COLO668 (cell line): ENCODE data around the gene NDUFB2.
A peak's percentile ranks its signal among the peaks of the same experiment; 100 is the strongest.
"Not testable (repeated sequence)": the region's sequence is repeated elsewhere in the genome, so short reads cannot be mapped to it uniquely, and the experiment has no call there.

ENCODE experiments used
- DNase-seq: peaks from one replicate; lab custom pipeline; 2025; ENCODE audit not compliant: unreplicated experiment; lab: John Stamatoyannopoulos, UW

Gene NDUFB2

DNA sequence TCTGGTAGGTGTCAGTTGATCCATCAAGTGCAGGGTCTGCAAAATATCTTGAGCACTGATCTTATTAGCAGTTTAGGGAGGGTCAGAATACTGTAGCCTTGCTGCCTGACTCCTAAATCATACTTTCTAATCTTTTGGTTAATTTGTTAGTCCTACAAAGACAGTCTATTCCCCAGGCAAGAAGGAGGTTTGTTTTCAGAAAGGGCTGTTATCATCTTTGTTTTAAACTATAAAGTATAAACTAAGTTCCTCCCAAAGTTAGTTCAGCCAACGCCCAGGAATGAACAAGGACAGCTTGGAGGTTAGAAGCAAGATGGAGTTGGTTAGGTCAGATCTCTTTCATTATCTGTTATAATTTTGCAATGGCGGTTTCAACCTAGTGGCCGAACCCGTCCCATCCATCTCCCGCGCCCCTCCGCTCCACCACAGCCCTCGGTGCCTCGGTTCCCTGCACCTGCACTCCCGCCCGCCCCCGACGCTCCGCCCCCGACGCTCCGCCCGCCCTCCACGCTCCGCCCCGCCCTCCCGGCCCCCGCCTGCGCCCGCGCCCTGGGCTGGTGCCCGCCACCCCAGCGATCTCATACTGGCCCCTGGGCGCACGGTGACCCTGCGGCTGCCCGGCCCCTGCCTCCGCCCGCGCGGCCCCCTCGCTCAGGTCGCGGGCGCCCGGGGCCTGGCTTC is 24.0 kb upstream of the NDUFB2 start, which contains the start of gene ADCK2:
ADCK2 (plus strand) TSS at position 564 of the 681 bp plus-strand sequence. CDS start 386 bp downstream, outside the sequence.
- DNase-seq, result peak; percentile 79

DNA sequence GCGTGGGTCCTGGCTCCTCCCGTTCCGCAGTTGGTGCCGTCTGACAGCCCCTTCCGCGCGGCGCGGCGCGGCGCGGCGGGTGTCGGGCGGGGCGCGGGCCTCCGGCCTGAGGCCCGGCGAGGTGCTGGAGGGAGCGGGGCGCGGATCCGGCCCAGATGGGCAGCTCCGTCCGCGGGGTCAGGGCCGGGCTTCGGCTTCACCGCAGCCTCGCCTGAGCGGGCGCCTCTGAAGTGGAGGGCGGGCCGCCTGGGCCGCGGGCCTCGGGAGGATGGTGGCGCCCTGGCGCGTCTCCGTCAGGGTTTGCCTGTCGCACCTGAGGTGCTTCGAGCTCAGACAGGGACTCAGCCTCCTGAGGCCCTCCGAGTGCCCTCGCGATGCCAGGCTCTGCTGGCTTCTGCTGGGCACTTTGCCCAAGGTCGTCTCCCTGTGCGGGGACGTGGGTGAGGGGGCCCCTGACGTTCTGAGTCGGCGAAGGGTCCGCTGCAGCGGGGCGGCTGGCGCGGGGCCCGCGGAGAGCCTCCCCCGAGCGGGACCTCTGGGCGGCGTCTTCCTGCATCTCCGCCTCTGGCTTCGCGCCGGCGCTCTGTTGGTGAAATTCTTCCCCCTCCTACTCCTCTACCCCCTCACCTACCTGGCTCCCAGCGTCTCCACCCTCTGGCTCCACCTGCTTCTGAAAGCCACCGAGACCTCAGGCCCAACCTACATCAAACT is 23.3 kb upstream of the NDUFB2 start:
- DNase-seq, result peak; percentile 77

DNA sequence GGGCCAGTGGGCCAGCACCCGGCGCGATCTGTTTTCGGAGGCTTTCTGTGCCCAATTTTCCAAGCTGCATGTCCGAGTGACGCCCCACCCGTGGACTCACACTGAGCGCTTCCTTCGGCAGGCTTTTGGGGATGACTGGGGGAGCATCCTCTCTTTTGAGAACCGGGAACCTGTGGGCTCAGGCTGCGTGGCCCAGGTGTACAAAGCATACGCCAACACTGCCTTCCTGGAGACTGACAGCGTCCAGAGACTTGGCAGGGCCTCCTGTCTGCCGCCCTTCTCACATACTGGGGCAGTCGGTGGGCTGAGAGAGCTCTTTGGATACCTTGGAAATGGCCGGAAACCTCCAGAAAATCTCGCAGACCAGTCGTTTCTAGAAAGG is 22.7 kb upstream of the NDUFB2 start:
- DNase-seq, result peak; percentile 56

DNA sequence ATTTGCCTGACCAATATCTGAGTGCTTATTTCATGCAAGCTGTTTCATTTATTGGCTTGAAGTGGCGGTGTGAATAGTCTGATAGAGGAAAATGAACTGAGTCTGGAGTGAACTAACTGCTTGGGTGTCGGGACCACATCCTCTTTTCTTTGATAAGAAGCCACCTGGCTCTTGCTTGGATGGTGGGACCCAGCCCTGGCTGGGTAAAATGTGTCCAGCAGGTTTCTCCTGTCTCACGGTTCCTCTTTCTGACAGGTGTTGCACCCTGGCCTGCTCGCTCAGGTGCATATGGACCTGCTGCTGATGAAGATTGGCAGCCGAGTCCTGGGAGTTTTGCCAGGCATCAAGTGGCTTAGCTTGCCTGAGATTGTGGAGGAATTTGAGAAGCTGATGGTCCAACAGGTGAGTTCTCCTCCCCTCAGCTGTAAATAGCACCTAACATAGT is 22.1 kb upstream of the NDUFB2 start:
- peak; percentile 51 for DNase-seq

DNA sequence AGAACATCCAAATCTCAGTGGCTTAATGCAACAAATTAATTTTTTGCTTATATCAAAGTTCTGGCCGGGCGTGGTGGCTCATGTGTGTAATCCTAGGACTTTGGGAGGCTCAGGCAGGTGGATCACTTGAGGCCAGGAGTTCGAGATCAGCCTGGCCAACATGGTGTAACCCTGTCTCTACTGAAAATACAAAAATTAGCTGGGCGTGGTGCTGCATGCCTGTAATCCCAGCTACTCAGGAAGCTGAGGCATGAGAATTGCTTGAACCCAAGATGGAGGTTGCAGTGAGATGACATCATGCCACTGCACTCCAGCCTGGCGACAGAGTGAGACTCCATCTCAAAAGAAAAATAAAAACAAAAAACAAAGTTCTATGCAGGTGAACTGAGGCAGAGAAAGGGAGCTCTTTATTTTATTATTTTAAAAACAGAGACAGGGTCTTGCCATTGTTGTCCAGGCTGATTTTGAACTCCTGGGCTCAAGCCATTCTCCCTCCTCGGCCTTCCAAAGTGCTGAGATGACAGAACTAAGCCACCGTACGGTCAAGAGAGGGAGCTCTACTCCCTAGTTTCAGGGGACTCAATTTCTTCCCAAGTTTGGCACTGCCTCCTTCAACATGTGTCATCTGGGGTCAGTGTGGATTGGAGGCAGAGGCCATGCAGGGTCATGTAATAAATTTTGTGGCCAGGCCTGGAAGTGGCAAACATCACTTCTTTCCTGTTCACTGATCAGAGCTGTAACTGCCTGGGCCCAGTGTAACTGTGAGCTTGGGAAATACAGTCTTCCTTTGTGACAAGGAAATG is 21.4 kb upstream of the NDUFB2 start:
- no peak for DNase-seq

DNA sequence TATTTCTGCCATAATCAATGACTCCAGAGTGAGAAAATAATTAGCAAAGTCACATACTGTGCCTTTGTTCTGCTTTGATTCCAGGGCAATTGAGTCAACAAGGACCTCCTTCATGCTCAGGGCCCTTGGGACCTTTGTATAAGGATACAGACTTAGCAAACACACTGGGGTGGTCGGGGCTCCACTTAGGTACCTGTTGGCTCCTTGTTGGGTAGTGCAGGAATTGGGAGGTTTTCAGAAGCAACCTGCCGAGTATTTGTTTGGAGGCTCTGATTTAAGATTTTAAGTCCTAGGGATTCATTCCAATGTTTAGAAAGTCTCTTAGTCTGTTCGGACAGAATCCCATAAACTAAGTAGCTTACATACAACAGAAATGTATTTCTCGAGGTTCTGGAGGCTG is 20.8 kb upstream of the NDUFB2 start:
- no peak for DNase-seq

DNA sequence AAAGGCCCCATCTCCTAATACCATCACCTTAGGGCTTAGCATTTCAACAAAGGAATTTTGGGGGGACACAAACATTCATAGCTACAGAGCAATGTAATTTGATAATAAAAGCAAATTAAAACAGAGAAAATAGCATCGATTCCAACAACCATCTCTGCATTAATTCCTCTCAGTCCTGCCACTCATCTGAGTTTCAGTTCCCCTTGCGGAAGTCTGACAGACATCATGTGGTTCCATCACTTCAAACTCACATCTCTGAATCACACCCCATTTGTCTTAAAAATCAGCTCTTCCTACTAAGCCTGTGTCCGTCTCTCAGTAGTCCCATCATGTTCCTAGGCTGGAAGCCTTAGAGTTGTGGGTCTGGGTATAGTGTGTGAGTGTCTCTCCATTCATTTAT is 20.2 kb upstream of the NDUFB2 start:
- no peak for DNase-seq

DNA sequence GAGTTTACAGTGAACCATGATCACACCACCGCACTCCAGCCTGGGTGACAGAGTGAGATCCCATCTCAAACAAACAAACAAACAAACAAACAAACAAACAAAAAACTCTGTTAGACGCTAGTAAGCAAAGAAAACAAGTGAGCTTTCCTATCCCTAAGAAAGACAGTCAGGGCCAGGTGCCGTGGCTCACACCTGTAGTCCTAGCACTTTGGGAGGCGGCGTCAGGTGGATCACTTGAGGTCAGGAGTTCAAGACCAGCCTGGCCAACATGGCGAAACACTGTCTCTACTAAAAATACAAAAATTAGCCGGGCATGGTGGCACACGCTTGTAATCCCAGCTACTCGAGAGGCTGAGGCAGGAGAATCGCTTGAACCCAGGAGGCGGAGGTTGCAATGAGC is 19.6 kb upstream of the NDUFB2 start:
- not testable (repeated sequence) for DNase-seq

DNA sequence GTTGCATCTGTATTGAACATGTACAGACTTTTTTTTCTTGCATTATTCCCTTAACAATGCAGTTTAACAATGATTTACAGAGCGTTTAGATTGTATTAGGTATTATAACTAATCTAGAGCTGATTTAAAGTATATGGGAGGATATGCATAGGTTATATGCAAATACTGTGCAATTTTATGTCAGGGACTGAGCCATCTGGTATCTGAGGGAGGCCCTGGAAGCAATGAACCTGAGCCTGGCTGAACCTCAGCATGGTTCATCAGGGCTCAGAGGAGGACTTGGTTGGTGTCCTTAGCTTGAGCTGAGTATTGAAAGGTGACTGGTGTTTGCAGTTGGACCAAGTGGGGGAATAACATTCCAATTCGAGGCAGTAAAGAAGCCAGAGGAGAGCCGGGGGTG is 19.0 kb upstream of the NDUFB2 start:
- no peak for DNase-seq

DNA sequence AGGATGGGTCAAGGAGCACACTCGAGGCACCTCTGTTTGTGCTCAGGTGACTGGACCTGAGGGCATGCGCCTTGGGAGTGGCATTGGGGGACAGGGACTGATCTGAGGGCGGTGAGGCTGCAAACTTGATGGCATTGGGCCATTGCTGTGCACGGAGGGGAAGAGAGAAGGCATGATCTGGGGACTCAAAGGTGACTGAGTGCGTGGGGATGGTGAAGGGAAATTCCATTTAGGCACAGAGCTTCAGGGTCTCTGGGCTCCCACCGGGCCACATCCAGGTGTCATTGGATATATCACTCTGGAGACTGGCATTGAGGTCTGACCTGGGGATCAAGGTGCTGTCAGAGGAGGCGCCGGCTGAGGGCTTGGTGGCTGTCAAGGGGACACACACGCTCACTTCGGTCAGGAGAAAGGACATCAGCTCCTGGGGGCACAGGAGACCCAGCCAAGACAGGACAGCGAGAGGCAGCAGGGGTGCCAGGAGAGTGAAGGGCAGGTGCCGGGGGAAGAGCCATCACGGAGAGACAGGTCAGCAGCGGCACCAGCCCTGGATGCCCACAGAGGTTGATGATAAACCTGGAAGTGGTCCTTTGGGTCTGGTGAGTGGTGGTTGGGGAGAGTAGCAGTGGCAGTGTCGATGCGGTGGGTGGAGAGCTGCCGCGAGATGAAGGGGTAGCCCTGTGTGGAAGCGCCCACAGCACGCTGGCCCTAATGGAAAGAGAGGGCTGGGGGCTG is 18.3 kb upstream of the NDUFB2 start:
- no peak for DNase-seq

DNA sequence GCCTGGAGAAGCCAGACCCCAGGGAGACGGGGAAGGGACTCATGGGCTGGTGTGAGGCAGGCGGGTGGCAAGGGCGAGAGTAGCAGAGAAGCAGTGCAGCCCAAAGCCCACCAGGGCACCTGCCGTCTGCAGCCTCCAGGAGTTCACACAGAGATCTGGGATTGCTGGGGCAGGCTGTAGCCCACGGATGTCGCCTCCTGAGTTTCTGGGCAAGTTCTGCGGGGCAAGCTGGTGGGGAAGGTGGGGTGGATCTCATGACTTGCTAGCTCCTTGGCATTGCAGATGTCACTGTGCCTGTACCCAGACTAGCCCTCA is 17.7 kb upstream of the NDUFB2 start:
- no peak for DNase-seq

DNA sequence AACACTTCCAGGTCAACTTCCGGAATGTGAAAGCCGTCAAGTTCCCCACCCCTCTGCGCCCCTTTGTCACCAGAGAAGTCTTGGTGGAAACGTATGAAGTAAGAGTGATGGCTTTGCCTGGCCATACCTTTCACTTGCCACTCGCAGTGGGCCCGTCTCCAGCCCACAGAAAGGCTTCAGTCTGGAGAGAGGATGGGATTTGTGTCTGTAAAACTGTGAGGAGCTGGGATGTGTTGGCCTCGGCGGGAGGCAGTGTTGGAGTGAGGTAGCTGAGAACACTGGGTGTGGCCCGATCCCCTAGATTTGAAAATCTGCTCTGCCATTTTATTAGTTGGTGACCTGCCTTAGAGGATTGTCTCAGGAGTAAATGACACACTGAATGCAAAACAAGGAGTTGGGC is 17.3 kb upstream of the NDUFB2 start:
- DNase-seq, result no peak

DNA sequence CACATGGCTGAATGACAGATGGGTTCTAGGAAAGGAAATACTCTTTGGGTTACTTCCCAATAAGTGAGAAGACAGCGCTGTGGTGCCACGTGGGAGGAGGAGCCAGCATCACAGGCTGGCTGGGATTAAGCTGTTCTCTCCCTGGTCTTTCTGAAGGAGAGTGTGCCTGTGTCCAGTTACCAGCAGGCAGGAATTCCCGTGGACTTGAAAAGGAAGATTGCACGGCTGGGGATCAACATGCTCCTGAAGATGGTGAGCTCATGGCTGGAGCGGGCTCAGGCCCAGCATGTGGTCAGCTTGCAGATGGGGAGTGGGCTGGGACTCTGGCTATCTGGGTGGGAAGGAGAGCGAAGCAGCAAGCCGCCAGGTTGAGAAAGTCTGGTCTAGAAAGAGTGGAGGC is 15.6 kb upstream of the NDUFB2 start:
- no peak for DNase-seq

DNA sequence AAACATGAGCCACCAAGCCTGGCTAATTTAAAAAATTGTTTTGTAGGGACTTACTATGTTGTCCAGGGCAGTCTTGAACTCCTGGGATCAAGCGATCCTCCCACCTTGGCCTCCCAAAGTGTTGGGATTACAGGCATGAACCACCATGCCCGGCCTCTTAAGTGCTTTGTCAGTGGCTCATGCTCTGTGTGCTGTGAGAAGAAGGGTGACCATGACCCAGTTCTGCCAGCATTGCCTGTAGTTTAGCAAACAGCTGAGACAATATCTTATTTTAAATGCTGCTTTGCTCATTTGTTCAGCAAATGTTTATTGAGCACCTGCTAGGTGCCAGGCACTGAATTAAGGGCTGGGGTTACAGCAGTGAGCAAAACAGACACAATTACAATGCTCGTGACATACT is 14.7 kb upstream of the NDUFB2 start:
- DNase-seq, result no peak

DNA sequence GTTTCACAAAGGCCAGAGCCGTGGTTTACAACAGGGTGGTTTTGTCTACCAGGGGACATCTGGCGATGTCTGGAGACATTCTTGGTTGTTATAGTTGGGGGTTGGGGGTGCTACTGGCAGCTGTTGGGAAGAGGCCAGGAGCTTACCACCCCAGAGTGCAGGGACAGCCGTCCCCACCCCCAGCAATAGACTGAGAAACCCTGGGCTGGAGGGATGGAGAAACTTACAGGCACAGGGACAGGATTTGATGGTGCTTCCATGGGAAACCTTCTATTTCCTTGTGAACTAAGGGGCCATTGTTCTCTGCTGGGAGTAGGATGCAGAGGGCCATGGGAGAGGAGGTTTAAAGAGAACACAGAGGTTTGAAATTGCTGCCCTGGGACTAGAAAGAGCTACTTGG is 12.9 kb upstream of the NDUFB2 start:
- DNase-seq, result no peak

DNA sequence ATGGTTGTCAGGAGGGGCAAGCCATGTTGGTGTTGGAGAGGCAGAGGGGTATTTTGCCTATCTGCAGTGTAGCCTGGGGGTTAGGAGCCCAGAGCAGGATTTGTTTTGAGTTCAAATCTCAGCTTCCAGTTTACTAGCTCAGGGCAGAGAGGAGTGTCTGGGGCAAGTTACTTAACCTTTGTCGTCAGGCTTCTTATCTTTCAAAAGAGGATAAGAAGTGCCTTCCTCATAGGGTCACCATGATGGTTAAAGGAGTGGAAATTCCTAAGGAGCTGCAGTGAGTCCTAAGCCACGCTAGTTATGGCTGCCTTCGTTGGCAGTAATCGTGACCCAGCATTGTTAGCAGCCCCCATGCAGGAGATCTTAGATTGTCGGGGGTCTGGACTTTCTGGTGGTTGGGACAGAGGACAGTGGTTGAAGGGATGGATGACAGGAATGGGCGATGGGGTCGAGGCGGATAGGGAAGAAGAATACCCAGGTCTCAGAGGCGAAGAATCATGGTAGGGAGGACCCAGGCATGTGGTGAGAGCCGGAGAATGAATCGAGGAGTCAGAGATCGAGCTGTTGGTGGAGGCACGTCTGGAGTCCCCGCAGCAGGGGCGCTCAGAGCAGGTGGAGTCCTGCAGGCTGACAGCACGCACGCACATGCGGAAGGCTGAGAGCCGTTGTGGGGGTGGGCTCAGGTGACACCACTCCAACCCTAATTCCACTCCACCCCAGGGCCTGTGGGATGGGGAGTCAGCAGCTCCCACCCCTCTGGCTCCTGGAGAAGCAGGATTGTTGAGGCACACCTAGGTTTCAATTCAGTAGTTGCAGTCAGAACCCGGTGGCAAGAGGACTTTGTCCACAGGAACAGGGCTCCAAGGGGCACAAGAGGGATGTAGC is 12.2 kb upstream of the NDUFB2 start:
- DNase-seq, result no peak

DNA sequence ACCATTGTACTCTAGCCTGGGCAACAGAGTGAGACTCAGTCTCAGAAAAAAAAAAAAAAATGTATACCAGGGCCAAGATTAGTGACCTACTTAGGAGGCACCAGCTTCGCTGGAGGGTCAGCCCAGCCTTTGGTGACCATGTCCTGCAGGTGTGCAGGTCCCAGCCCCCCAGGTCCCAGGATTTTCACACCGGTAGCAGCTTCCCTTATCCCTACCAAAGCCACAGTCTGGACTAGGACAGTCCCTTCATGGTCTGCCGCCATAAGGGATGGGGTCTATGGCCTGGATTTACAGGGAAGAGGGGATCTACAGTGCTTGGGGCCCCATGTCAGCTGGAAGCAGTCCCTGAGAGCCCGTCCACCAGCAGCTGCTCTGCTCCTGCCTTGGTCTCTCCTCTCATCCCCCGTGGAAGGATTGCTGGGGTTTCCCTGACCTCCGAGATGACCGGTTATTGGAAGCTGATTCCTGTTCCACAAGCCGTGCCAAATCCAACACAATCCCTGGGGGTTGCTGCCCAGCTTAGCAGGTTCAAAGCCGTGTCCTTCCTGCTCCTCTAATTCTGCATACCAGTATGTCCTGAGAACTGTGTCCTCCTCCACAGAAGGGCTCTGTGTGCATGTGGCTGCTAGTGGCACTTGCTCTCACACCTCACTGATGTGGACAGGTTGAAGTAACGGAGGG is 11.0 kb upstream of the NDUFB2 start:
- no peak for DNase-seq

DNA sequence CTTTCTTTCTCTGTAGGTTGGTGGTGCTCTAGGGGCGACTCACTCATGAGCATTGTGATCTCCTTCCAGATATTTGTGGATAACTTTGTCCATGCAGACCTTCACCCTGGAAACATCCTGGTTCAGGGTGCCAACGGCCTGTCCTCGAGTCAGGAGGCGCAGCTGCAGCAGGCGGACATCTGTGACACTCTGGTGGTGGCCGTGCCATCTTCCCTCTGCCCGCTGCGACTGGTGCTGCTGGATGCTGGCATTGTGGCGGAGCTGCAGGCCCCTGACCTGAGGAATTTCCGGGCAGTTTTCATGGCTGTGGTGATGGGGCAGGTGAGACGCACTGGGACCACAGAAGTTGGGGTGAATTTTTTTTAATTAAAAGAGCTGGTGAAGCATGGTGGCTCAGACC is 9.6 kb upstream of the NDUFB2 start:
- DNase-seq, result no peak

DNA sequence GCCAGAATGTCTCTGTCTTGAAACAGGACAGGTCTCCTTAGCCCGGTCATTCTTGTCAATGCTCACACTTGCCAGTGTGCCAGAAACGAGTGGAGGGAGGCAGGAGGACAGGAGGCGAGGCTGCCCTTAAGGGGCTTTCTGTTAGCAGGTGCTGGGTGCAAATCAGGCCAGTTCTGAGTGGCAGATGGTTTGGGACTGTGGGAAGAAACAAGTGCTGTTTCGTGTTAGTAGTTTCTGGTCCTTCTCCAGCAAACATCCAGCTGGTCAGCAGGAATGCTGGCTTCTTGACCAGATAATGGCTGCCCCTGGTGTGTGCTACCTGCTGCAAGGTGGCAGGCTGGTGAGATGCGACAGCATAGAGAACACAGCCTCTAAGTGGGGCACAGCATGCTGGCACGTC is 8.2 kb upstream of the NDUFB2 start:
- no peak for DNase-seq
